Measurements from ENCODE around the gene NEU4. TPM values are rescaled to one million over a fixed set of nuclear protein-coding genes. Genes with fewer than 3 reads are reported as not detected.
"Not testable (repeated sequence)": the region's sequence is repeated elsewhere in the genome, so short reads cannot be mapped to it uniquely, and the experiment has no call there.

The NEU4 gene
- total RNA-seq, 1 donor from 2014 or later = not detected

DNA sequence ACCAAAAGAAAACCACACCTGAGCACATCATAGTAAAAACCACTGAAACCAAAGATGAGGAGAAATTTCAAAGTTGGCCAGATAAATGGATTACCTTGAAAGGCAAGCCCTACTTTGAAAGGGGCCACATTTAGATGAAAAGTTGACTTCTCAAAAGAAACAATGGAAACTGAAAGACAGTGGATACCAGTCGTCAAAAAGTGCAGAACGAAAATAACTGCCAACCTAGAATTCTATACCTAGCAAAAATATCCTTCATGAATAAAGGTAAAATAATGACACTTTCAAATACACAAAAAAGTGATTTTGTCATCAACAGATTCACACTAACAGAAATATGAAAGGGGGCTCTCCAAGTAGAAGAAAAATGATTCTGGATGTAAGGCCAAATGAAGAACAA, 18.4 kb downstream of the NEU4 start:
- TF ChIP-seq, protein P1, sequence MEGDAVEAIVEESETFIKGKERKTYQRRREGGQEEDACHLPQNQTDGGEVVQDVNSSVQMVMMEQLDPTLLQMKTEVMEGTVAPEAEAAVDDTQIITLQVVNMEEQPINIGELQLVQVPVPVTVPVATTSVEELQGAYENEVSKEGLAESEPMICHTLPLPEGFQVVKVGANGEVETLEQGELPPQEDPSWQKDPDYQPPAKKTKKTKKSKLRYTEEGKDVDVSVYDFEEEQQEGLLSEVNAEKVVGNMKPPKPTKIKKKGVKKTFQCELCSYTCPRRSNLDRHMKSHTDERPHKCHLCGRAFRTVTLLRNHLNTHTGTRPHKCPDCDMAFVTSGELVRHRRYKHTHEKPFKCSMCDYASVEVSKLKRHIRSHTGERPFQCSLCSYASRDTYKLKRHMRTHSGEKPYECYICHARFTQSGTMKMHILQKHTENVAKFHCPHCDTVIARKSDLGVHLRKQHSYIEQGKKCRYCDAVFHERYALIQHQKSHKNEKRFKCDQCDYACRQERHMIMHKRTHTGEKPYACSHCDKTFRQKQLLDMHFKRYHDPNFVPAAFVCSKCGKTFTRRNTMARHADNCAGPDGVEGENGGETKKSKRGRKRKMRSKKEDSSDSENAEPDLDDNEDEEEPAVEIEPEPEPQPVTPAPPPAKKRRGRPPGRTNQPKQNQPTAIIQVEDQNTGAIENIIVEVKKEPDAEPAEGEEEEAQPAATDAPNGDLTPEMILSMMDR (IDR thresholded peaks at IDR 0.05; ENCODE audit: borderline replicate concordance) = no peak
- no peak overlapping the region for H3K4me3 ChIP-seq
- no peak for DNase-seq
- no peaks in the 10 kb centered on the region for H3K36me3 ChIP-seq
- intact Hi-C loops (cut with micrococcal nuclease) = no loop called here
- peaks cover 17% of the 10 kb centered on the region for H3K9me3 ChIP-seq (replicated peaks)
- no peak overlapping the region for H3K27ac ChIP-seq (replicated peaks)
- no peaks in the 10 kb centered on the region for H3K4me1 ChIP-seq
- H3K27me3 ChIP-seq (ENCODE audit: low read depth) = peaks cover 14% of the 10 kb centered on the region

DNA sequence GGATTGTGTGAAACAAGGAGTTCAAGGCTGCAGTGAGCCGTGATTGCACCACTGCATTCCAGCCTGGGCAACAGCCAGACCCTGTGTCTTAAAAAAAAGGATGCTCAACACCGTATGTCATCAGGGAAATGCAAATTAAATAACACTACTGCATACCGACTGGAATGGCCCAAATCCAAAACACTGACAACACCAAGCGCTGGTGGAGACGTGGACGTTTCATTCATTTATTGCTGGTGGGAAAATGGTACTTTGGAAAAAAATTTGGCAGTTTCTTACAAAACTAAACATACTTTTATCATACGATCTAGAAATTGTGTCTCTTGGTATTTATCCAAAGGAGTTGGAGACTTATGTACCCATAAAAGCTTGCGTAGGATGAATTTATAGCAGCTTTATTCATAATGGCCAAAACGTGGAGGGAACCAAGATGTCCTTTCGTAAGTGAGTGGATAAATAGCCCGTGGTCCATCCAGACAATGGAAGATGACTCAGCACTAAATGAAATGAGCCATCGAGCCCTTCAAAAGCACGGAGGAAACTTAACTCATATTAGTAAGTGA, 24.2 kb downstream of the NEU4 start:
- H3K27me3 ChIP-seq (ENCODE audit: low read depth) = no peaks in the 10 kb centered on the region
- TF ChIP-seq, protein P1 (IDR thresholded peaks at IDR 0.05; ENCODE audit: borderline replicate concordance) = no peak
- no peaks in the 10 kb centered on the region for H3K9me3 ChIP-seq (replicated peaks)
- no peak for DNase-seq
- no peaks in the 10 kb centered on the region for H3K4me1 ChIP-seq
- no peaks in the 10 kb centered on the region for H3K36me3 ChIP-seq
- intact Hi-C loops (cut with micrococcal nuclease) = no loop called here
- no peak overlapping the region for H3K4me3 ChIP-seq
- H3K27ac ChIP-seq (replicated peaks) = no peak overlapping the region

DNA sequence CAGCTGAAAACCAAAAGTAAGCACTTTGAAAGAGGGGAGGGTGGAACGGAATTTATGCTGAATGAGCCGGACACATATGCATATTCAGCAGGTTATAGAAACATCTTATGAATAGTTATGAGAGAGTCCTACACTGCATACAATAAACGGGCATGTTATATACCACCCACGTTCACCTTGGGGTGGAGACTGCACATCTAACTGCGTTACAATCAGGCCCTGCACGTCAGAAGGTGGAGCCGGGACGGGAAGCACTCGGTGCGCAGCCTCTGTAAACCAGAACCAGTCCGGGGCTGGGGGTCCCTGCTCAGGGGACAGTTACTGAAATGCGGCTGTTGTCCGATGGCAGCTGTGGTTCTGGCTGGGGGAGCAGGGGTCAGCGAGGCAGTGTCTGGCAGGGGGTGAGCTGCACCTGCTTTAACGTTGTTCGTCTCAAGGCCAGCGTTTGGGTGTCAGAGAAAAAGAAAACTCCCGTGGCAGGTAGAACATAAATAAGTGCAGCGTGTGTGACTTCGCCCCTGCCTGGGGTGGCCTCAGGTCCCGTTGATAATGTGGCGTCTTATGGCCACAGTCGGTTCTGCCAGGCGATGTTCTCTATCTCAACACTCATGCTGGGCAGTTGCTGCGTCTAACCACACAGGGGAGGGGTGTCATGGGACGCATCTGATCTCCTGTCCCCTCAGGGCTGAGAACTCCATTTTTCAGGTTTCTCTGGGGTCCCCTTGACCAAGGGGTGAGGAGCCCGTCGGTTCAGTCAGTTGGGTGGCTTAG, 24.9 kb downstream of the NEU4 start:
- H3K27me3 ChIP-seq (ENCODE audit: low read depth); H3K36me3 ChIP-seq; H3K9me3 ChIP-seq (replicated peaks); H3K4me1 ChIP-seq; H3K27ac ChIP-seq (replicated peaks); DNase-seq; intact Hi-C loops (cut with micrococcal nuclease); H3K4me3 ChIP-seq: not testable (repeated sequence)

DNA sequence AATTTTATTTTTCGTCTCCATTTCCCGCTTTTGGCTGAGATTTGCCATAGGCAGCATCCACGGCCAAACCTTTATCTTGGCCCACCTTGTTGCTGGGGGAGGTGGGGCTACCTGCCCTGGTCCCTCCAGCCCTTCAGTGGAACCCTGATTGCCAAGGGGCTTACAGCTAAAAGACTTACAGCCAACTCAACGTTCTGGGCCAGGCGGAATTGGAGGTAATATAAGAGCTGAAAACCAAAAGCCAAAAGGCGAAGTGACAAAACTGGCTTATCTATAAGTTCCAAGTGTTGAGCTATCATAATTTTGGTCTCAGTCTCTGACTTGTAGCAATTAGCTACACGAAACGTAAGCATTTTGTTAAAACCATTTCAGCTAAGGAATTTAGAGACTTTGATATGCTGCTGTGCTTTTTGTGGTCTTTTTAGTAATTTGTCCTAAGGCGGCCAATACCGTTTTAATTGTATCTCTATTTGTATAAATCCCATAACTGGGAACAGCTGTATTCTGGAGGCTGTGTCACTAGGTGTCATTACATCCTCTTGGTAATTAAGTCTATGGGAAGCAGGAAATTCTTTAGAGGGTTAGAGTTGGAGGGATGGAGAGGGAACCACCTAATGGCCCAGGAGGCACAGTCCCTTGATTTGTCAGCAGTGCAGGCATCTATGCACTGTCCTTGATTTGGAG, 25.7 kb downstream of the NEU4 start:
- H3K9me3 ChIP-seq (replicated peaks) = no peaks in the 10 kb centered on the region
- TF ChIP-seq, protein P1 (IDR thresholded peaks at IDR 0.05; ENCODE audit: borderline replicate concordance) = no peak
- H3K27ac ChIP-seq (replicated peaks) = no peak overlapping the region
- no peak overlapping the region for H3K4me3 ChIP-seq
- no peaks in the 10 kb centered on the region for H3K27me3 ChIP-seq (ENCODE audit: low read depth)
- no peaks in the 10 kb centered on the region for H3K4me1 ChIP-seq
- DNase-seq = no peak
- H3K36me3 ChIP-seq = no peaks in the 10 kb centered on the region
- intact Hi-C loops (cut with micrococcal nuclease) = no loop called here

DNA sequence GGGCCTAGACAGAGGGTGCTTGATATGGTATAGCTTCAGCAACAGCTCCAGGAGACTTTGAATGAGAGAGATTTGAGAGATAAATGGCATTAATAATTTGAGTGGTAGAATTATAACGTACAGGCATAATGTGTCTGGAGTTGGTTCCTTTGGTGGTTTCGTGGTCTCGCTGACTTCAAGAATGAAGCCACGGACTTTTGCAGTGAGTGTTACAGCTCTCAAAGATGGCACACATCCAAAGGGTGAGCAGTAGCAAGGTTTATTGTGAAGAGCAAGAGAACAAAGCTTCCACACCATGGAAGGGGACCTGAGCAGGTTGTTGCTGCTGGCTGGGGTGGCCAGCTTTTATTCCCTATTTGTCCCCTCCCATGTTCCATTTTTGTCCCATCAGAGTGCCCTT, 26.6 kb downstream of the NEU4 start:
- TF ChIP-seq, protein P1 (IDR thresholded peaks at IDR 0.05; ENCODE audit: borderline replicate concordance) = no peak

DNA sequence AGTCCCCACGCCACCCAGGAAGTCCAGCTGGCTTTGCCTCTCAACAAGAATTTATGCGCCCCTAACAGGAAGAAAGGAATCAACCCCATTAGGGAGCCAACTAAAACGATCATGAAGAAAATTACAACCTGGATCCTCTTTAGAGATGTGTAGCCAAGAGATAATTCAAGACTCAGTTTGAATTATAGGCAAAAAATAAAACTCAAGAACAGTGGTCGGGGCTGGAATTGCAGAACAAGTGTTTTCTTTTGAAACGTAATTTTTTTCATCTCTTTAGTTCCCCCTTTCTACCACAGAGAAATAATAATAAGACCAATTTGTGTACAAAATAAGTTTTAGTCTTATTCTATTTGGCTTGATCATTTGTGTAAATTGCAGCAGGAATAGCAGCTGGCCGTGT, 27.3 kb downstream of the NEU4 start:
- TF ChIP-seq, protein P1 (IDR thresholded peaks at IDR 0.05; ENCODE audit: borderline replicate concordance) = no peak
- H3K4me3 ChIP-seq = no peak overlapping the region

More for the DNA sequence above, 26.6 kb downstream of the NEU4 start:
- Histone ChIP-seq H3K27me3 (ENCODE audit: low read depth) (no peaks in the 10 kb centered on the region), H3K36me3 (no peaks in the 10 kb centered on the region), H3K9me3 (replicated peaks) (no peaks in the 10 kb centered on the region), H3K4me1 (peaks cover 2% of the 10 kb centered on the region), H3K4me3 (no peak overlapping the region), H3K27ac (replicated peaks) (no peak overlapping the region)
- no peak for DNase-seq
- intact Hi-C loops (cut with micrococcal nuclease) = no loop called here

More for the DNA sequence above, 27.3 kb downstream of the NEU4 start:
- no peak for DNase-seq
- H3K36me3 ChIP-seq = no peaks in the 10 kb centered on the region
- no peaks in the 10 kb centered on the region for H3K27me3 ChIP-seq (ENCODE audit: low read depth)
- no peak overlapping the region for H3K27ac ChIP-seq (replicated peaks)
- no peaks in the 10 kb centered on the region for H3K9me3 ChIP-seq (replicated peaks)
- intact Hi-C loops (cut with micrococcal nuclease) = no loop called here
- H3K4me1 ChIP-seq = peaks cover 5% of the 10 kb centered on the region

Data from left ventricle myocardium inferior (tissue), 1 donor.